ENCODE measurements around the gene NID2.

NID2 gene

GRCh38 chr14:51978681-51979085, 90.2 kb downstream of the NID2 start:
- Histone ChIP-seq H4K20me1 (ENCODE audit: control insufficient read depth, insufficient read depth, low read depth, low read length) (no peaks in the 10 kb centered on the region), H3K4me3 (ENCODE audit: low read length) (no peak overlapping the region), H3K27me3 (ENCODE audit: control insufficient read depth, low read length) (0 out of 2 replicates have a peak, but pooled peaks cover 2% of the 10 kb centered on the region), H3K9me2 (replicated peaks; ENCODE audit: control insufficient read depth, low read length) (no peaks in the 10 kb centered on the region), H3K4me1 (ENCODE audit: control insufficient read depth, low read length) (no peaks in the 10 kb centered on the region), H3K79me2 (ENCODE audit: control insufficient read depth, low read length) (no peaks in the 10 kb centered on the region), H3K27ac (ENCODE audit: low read depth, low read length) (no peak overlapping the region), H3F3A (ENCODE audit: control insufficient read depth, insufficient read depth) (no peaks in the 10 kb centered on the region), H3K9me3 (ENCODE audit: control insufficient read depth, insufficient read depth, low read length) (no peaks in the 10 kb centered on the region), H3K4me2 (ENCODE audit: low read length) (no peak overlapping the region), H3K36me3 (ENCODE audit: control insufficient read depth, low read length) (no peaks in the 10 kb centered on the region)
- TF ChIP-seq, protein P1, sequence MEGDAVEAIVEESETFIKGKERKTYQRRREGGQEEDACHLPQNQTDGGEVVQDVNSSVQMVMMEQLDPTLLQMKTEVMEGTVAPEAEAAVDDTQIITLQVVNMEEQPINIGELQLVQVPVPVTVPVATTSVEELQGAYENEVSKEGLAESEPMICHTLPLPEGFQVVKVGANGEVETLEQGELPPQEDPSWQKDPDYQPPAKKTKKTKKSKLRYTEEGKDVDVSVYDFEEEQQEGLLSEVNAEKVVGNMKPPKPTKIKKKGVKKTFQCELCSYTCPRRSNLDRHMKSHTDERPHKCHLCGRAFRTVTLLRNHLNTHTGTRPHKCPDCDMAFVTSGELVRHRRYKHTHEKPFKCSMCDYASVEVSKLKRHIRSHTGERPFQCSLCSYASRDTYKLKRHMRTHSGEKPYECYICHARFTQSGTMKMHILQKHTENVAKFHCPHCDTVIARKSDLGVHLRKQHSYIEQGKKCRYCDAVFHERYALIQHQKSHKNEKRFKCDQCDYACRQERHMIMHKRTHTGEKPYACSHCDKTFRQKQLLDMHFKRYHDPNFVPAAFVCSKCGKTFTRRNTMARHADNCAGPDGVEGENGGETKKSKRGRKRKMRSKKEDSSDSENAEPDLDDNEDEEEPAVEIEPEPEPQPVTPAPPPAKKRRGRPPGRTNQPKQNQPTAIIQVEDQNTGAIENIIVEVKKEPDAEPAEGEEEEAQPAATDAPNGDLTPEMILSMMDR (IDR thresholded peaks at IDR 0.05; ENCODE audit: low read depth, low read length, poor library complexity, severe bottlenecking): no peak
- TF ChIP-seq EZH2phosphoT487 (IDR thresholded peaks at IDR 0.05; ENCODE audit: borderline replicate concordance, low read length): no peak

GRCh38 chr14:51977075-51977474, 91.8 kb downstream of the NID2 start:
- Histone ChIP-seq H3K27me3 (ENCODE audit: control insufficient read depth, low read length) (0 out of 2 replicates have a peak, but pooled peaks cover 2% of the 10 kb centered on the region), H3K27ac (ENCODE audit: low read depth, low read length) (no peak overlapping the region), H3F3A (ENCODE audit: control insufficient read depth, insufficient read depth) (no peaks in the 10 kb centered on the region), H4K20me1 (ENCODE audit: control insufficient read depth, insufficient read depth, low read depth, low read length) (no peaks in the 10 kb centered on the region), H3K79me2 (ENCODE audit: control insufficient read depth, low read length) (no peaks in the 10 kb centered on the region), H3K36me3 (ENCODE audit: control insufficient read depth, low read length) (no peaks in the 10 kb centered on the region), H3K9me3 (ENCODE audit: control insufficient read depth, insufficient read depth, low read length) (no peaks in the 10 kb centered on the region), H3K4me1 (ENCODE audit: control insufficient read depth, low read length) (no peaks in the 10 kb centered on the region), H3K4me3 (ENCODE audit: low read length) (no peak overlapping the region), H3K9me2 (replicated peaks; ENCODE audit: control insufficient read depth, low read length) (no peaks in the 10 kb centered on the region), H3K4me2 (ENCODE audit: low read length) (no peak overlapping the region)
- TF ChIP-seq EZH2phosphoT487 (IDR thresholded peaks at IDR 0.05; ENCODE audit: borderline replicate concordance, low read length): no peak
- TF ChIP-seq, protein P1 (IDR thresholded peaks at IDR 0.05; ENCODE audit: low read depth, low read length, poor library complexity, severe bottlenecking): no peak

DNA sequence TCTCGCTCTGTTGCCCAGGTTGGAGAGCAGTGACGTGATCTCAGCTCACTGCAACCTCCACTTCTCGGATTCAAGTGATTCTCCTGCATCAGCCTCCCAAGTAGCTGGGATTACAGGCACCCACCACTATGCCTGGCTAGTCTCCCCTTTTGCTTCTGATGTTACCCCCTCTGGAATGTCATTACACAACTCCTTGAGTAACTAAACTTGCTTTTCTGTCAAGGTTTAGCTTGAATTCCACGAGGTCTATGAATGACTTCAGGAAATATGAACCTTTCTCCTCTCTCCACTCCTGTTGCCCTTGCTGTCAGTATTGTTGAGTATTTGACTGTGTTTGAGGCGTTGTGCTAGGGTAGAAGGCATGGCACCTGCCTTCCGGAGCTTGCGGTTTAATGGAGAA, 96.3 kb downstream of the NID2 start:
- Histone ChIP-seq H3K27me3 (ENCODE audit: control insufficient read depth, low read length) (no peaks in the 10 kb centered on the region), H4K20me1 (ENCODE audit: control insufficient read depth, insufficient read depth, low read depth, low read length) (no peaks in the 10 kb centered on the region), H3K4me2 (ENCODE audit: low read length) (no peak overlapping the region), H3K27ac (ENCODE audit: low read depth, low read length) (no peak overlapping the region), H3K4me1 (ENCODE audit: control insufficient read depth, low read length) (no peaks in the 10 kb centered on the region), H3K4me3 (ENCODE audit: low read length) (no peak overlapping the region), H3F3A (ENCODE audit: control insufficient read depth, insufficient read depth) (no peaks in the 10 kb centered on the region), H3K79me2 (ENCODE audit: control insufficient read depth, low read length) (no peaks in the 10 kb centered on the region), H3K36me3 (ENCODE audit: control insufficient read depth, low read length) (no peaks in the 10 kb centered on the region), H3K9me3 (ENCODE audit: control insufficient read depth, insufficient read depth, low read length) (no peaks in the 10 kb centered on the region), H3K9me2 (replicated peaks; ENCODE audit: control insufficient read depth, low read length) (no peaks in the 10 kb centered on the region)
- no peak for TF ChIP-seq EZH2phosphoT487 (IDR thresholded peaks at IDR 0.05; ENCODE audit: borderline replicate concordance, low read length)
- TF ChIP-seq, protein P1 (IDR thresholded peaks at IDR 0.05; ENCODE audit: low read depth, low read length, poor library complexity, severe bottlenecking): no peak

Measured in DOHH2 (cell line).